SH-SY5Y (cell line): ENCODE results near the gene TSPAN15.

Experiments
- GATA2 ChIP-seq: IDR thresholded peaks from 2 replicates; pipeline ENCODE4 v1.6.1; 2011; ENCODE audit warnings: mild to moderate bottlenecking, low read depth, low read length
- GATA3 ChIP-seq: IDR thresholded peaks from 2 replicates; pipeline ENCODE4 v1.6.1; 2011; ENCODE audit warnings: low read depth, mild to moderate bottlenecking, low read length, moderate library complexity

DNA sequence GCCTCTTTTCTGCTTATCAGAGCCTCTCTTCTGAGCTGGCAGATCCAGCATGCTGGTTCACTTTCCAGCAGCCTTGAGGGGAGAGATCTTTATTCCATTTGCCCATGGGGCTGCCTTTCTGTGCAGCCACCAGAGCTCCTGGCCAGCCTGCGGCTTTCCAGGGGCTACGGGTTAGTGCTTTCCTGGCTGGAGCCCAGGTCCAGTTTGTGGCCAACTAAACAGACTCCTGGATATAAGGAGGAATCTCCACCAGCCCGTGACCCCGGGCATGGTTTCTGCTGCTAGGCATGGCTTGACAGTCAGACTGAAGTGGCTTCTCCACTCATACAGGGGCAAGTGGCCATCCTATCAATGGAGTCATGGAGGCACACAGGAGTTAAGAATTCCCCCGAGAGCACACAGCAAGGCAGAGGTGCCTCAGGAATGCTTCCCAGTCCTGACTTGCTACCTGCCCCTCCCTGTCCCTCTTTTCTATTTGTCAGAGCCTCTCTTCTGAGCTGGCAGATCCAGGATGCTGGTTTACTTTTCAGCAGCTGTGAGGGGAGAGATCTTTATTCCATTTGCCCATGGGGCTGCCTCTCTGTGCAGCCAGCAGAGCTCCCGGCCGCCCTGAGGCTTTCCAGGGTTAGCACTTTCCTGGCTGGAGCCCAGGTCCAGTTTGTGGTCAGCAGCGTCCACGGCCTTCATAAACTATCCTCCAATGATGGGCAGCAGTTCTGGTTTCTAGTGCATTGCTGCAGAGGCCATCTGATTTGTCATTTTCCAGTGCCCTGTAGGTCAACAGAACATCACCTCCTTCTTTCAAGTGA is 35.9 kb downstream of the TSPAN15 start:
- TF ChIP-seq GATA3 (no peak), GATA2 (peak; percentile 26; the same call in 1 of the 2 replicates)
